ENCODE measurements around the gene SLC28A2. TPM values are rescaled to one million over a fixed set of nuclear protein-coding genes. Genes with fewer than 3 reads are reported as not detected.
"Not testable (repeated sequence)": the region's sequence is repeated elsewhere in the genome, so short reads cannot be mapped to it uniquely, and the experiment has no call there.

Gene SLC28A2
- total RNA-seq, 2 experiments from 2014 or later: not detected

- Mint-ChIP-seq H3K27me3 (peaks cover 4% of the 10 kb centered on the region), H3K4me3 (peak overlapping the region; percentile 91), H3K36me3 (no peaks in the 10 kb centered on the region), H3K9me3 (no peaks in the 10 kb centered on the region), H3K4me1 (peaks cover 16% of the 10 kb centered on the region), H3K27ac (peak overlapping the region; percentile 80)
- ATAC-seq (ENCODE audit: low read depth): peak; percentile 100
- peak; percentile 98 for DNase-seq
- POLR2A ChIA-PET: interaction anchor here (0.8 to 1.7 kb wide), 4 partner anchors 112 to 124 kb away, joined by 3 to 6 read pairs (median 4); a partner anchor contains a TSS
Observed at GRCh38 chr15:45279024-45279698, 27.1 kb downstream of the SLC28A2 start.

DNA sequence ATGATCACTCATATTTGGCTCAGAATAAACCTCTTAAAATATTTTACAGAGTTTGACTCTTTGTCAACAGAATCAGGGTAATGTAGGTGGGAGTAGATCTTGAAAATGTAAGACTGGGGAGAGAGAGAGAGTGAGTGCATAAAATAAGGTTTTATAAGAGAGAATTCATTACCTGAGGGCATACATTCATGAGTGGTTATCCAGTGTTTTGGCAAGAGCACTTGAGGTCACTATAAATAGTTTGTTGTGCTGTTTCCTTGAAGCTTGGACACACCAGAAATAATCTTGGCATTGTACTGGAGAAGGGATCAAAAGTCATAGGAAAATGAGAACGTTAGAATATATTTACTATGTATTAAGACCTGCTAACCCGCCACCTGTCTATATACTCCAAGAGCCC lies 33.4 kb downstream of the SLC28A2 start:
- no peak overlapping the region for H3K4me3 Mint-ChIP-seq
- ATAC-seq (ENCODE audit: low read depth) (no peak), DNase-seq (no peak)
- H3K27ac Mint-ChIP-seq: no peak overlapping the region
- no peaks in the 10 kb centered on the region for H3K4me1 Mint-ChIP-seq
- POLR2A ChIA-PET: no interaction called here
- H3K9me3 Mint-ChIP-seq: no peaks in the 10 kb centered on the region
- H3K27me3 Mint-ChIP-seq: peaks cover 5% of the 10 kb centered on the region
- H3K36me3 Mint-ChIP-seq: no peaks in the 10 kb centered on the region

DNA sequence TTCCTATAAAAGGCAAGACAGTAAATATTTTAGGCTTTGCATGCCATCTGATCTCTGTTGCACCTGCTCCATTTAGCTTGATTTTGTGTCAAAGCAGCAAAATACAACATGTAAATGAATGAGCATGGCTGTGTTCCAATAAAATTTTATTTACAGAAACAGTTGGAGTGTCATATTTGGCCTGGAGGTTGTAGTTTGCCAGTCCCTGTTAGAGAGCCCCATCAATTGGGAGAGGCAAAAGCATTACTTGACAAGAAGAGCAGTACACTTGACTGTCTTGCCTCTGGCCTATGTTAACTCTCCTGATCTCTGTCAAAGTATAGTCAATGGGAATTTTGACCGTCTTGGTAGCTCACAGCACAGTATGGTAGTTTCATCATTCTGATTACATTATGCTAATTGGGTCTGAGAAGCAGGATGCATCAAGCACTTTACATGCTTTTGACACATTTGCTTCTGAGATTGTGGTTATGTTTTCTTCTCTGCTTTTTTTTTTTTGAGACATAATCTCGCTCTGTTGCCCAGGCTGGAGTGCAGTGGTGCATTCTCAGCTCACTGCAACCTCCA lies 35.4 kb downstream of the SLC28A2 start:
- ATAC-seq (ENCODE audit: low read depth) (no peak), DNase-seq (no peak)
- no peak overlapping the region for H3K4me3 Mint-ChIP-seq
- POLR2A ChIA-PET: no interaction called here
- H3K27me3 Mint-ChIP-seq: peaks cover 5% of the 10 kb centered on the region
- no peaks in the 10 kb centered on the region for H3K9me3 Mint-ChIP-seq
- H3K4me1 Mint-ChIP-seq: no peaks in the 10 kb centered on the region
- no peak overlapping the region for H3K27ac Mint-ChIP-seq
- no peaks in the 10 kb centered on the region for H3K36me3 Mint-ChIP-seq

GRCh38 chr15:45288947-45289346 lies 36.9 kb downstream of the SLC28A2 start:
- H3K4me1 Mint-ChIP-seq: no peaks in the 10 kb centered on the region
- H3K36me3 Mint-ChIP-seq: no peaks in the 10 kb centered on the region
- POLR2A ChIA-PET: no interaction called here
- H3K27me3 Mint-ChIP-seq: peaks cover 3% of the 10 kb centered on the region
- no peaks in the 10 kb centered on the region for H3K9me3 Mint-ChIP-seq
- no peak overlapping the region for H3K4me3 Mint-ChIP-seq
- H3K27ac Mint-ChIP-seq: no peak overlapping the region
- DNase-seq (no peak), ATAC-seq (ENCODE audit: low read depth) (no peak)

GRCh38 chr15:45291822-45292582 lies 40.0 kb downstream of the SLC28A2 start:
- no peaks in the 10 kb centered on the region for H3K27me3 Mint-ChIP-seq
- no peak for ATAC-seq (ENCODE audit: low read depth)
- H3K4me3 Mint-ChIP-seq: no peak overlapping the region
- POLR2A ChIA-PET: no interaction called here
- no peak for DNase-seq
- H3K36me3 Mint-ChIP-seq: peaks cover 1% of the 10 kb centered on the region
- peaks cover 7% of the 10 kb centered on the region for H3K9me3 Mint-ChIP-seq
- no peaks in the 10 kb centered on the region for H3K4me1 Mint-ChIP-seq
- no peak overlapping the region for H3K27ac Mint-ChIP-seq

- ATAC-seq (ENCODE audit: low read depth); H3K4me3 Mint-ChIP-seq; H3K27ac Mint-ChIP-seq; H3K27me3 Mint-ChIP-seq; H3K36me3 Mint-ChIP-seq; DNase-seq; POLR2A ChIA-PET; H3K4me1 Mint-ChIP-seq: not testable (repeated sequence)
- peaks cover 13% of the 10 kb centered on the region for H3K9me3 Mint-ChIP-seq
Observed at GRCh38 chr15:45293326-45293725, 41.3 kb downstream of the SLC28A2 start.

GRCh38 chr15:45298964-45299378 lies 46.9 kb downstream of the SLC28A2 start:
- H3K4me1 Mint-ChIP-seq; H3K36me3 Mint-ChIP-seq; H3K27ac Mint-ChIP-seq; H3K27me3 Mint-ChIP-seq; DNase-seq; ATAC-seq (ENCODE audit: low read depth); H3K4me3 Mint-ChIP-seq; POLR2A ChIA-PET: not testable (repeated sequence)
- H3K9me3 Mint-ChIP-seq: peaks cover 17% of the 10 kb centered on the region

GRCh38 chr15:45304711-45305110 lies 52.7 kb downstream of the SLC28A2 start:
- ATAC-seq (ENCODE audit: low read depth): no peak
- no peak for DNase-seq
- H3K27ac Mint-ChIP-seq: no peak overlapping the region
- peaks cover 18% of the 10 kb centered on the region for H3K27me3 Mint-ChIP-seq
- H3K9me3 Mint-ChIP-seq: peaks cover 2% of the 10 kb centered on the region
- peaks cover 8% of the 10 kb centered on the region for H3K4me1 Mint-ChIP-seq
- POLR2A ChIA-PET: no interaction called here
- H3K4me3 Mint-ChIP-seq: no peak overlapping the region
- no peaks in the 10 kb centered on the region for H3K36me3 Mint-ChIP-seq

DNA sequence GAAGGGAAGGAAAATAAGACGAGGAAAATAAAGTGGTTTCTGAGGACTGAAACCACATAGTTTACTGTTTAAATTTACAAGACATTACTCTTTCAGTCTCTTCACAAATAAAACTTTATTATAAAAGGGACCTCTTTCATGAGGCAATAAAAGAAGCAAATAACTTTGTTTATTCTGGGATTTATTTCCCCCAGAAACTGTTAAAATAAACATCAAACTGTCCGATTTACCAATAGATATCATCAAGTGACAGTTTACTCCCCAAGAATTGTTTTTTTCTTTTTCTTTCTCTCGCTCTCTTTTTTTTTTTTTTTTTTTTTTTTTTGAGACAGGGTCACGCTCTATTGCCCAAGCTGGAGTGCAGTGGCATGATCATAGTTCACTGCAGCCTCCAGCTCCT lies 54.1 kb downstream of the SLC28A2 start:
- Mint-ChIP-seq H3K4me3 (no peak overlapping the region), H3K27me3 (peaks cover 22% of the 10 kb centered on the region), H3K27ac (no peak overlapping the region), H3K4me1 (peaks cover 8% of the 10 kb centered on the region), H3K9me3 (peaks cover 2% of the 10 kb centered on the region), H3K36me3 (no peaks in the 10 kb centered on the region)
- POLR2A ChIA-PET: no interaction called here
- ATAC-seq (ENCODE audit: low read depth) (no peak), DNase-seq (no peak)

DNA sequence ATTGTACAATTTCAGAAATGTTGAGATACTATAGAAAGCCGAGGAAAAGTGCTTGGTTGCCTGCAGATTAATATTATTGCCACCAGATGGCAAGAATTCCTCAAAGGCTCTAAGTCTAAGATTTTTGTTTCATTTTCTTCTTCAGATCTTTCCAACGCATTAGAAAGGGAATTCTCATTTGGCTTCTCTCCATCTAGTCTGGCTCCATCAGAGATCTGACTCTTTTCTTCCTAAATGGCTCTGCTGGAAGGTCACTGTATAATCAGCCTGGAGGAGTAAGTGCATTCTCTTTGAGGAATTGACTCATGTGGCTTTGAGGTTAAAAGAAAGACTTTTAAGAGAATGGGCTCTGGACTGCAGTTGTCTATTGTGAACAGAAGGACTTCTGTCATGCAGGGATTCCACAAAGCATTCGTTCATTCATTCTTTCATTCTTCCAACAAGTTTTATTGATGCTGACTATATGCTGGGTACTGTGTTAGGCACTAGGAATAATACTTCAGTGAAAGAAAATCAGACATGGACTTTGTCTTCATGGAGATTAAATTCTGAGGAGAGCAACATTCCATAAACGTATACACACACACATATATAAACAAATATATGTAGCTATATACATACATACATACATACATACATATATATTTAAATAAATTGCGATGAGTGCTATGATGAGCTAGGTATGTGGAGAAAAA lies 55.3 kb downstream of the SLC28A2 start:
- Mint-ChIP-seq H3K4me3 (peak overlapping the region; percentile 74), H3K27me3 (peaks cover 22% of the 10 kb centered on the region), H3K27ac (no peak overlapping the region), H3K4me1 (peaks cover 8% of the 10 kb centered on the region), H3K9me3 (peaks cover 1% of the 10 kb centered on the region), H3K36me3 (no peaks in the 10 kb centered on the region)
- POLR2A ChIA-PET: no interaction called here
- peak; percentile 63 for ATAC-seq (ENCODE audit: low read depth)
- DNase-seq: no peak

- peaks cover 15% of the 10 kb centered on the region for H3K27me3 Mint-ChIP-seq
- H3K4me1 Mint-ChIP-seq; POLR2A ChIA-PET; H3K4me3 Mint-ChIP-seq; H3K9me3 Mint-ChIP-seq; H3K36me3 Mint-ChIP-seq; DNase-seq; H3K27ac Mint-ChIP-seq; ATAC-seq (ENCODE audit: low read depth): not testable (repeated sequence)
Observed at GRCh38 chr15:45314117-45314516, 62.1 kb downstream of the SLC28A2 start.

- Mint-ChIP-seq H3K27ac (no peak overlapping the region), H3K9me3 (no peaks in the 10 kb centered on the region), H3K4me3 (peak overlapping the region; percentile 39), H3K27me3 (peaks cover 20% of the 10 kb centered on the region), H3K36me3 (no peaks in the 10 kb centered on the region), H3K4me1 (peaks cover 5% of the 10 kb centered on the region)
- no peak for DNase-seq
- ATAC-seq (ENCODE audit: low read depth): no peak
- POLR2A ChIA-PET: no interaction called here
Observed at GRCh38 chr15:45314960-45315359, 62.9 kb downstream of the SLC28A2 start.

DNA sequence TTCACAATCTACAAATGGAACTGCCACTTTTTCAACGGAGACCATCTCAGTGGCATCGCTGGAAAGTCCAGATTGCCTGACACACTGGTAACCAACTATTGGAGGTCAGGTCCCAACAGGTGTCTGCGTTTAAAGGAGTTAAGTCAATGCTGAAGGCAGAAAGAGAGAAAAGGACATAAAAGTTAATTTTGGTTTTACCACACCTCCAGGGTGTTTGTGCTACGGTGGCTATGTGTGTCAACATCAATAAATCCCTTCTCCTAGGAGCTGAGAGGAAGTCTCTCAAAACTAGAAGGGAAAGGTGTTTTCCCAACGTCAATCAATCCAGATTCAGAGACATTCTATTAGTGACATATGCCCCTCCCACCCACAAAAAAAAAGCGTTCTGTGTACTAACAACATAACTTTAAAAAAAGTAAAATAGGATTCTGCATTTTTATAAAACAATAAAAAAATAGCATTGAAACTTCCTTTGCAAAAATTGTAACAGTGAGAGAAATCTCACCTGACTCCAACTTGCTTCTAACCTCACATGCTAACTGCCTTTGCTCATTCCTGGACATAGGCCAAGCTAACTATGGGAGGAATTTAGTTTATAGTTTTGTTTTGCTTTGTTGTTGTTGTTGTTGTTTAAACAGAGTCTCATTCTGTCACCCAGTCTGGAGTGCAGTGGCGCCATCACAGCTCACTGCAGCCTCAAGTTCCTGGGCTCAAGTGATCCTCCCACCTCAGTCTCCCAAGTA lies 67.6 kb downstream of the SLC28A2 start:
- Mint-ChIP-seq H3K4me1 (peaks cover 5% of the 10 kb centered on the region), H3K27ac (no peak overlapping the region), H3K27me3 (peaks cover 25% of the 10 kb centered on the region), H3K36me3 (no peaks in the 10 kb centered on the region), H3K9me3 (no peaks in the 10 kb centered on the region), H3K4me3 (no peak overlapping the region)
- DNase-seq: no peak
- no peak for ATAC-seq (ENCODE audit: low read depth)
- POLR2A ChIA-PET: no interaction called here

Data from activated naive CD8-positive, alpha-beta T cell treated with anti-CD3 and anti-CD28 coated beads, Interleukin-2, amount 10 ng/mL, durations not matched to agents 7 days and 5 days (primary cell).